Measurements from ENCODE around the gene LRPAP1. TPM values are rescaled to one million over a fixed set of nuclear protein-coding genes. Genes with fewer than 3 reads are reported as not detected.
A peak's percentile ranks its signal among the peaks of the same experiment; 100 is the strongest.

LRPAP1 gene
- total RNA-seq, 3 donors from 2014 or later, result 104 to 204 (median 111) TPM

GRCh38 chr4:3464911-3465697, 67.1 kb downstream of the LRPAP1 start:
- H3K27ac ChIP-seq, result no peak overlapping the region
- no peaks in the 10 kb centered on the region for H3K36me3 ChIP-seq
- peaks cover 0 to 25% of the 10 kb centered on the region in 2 donors for H3K27me3 ChIP-seq
- TF ChIP-seq POLR2A (IDR thresholded peaks at IDR 0.05), result no peak
- TF ChIP-seq, protein P1, sequence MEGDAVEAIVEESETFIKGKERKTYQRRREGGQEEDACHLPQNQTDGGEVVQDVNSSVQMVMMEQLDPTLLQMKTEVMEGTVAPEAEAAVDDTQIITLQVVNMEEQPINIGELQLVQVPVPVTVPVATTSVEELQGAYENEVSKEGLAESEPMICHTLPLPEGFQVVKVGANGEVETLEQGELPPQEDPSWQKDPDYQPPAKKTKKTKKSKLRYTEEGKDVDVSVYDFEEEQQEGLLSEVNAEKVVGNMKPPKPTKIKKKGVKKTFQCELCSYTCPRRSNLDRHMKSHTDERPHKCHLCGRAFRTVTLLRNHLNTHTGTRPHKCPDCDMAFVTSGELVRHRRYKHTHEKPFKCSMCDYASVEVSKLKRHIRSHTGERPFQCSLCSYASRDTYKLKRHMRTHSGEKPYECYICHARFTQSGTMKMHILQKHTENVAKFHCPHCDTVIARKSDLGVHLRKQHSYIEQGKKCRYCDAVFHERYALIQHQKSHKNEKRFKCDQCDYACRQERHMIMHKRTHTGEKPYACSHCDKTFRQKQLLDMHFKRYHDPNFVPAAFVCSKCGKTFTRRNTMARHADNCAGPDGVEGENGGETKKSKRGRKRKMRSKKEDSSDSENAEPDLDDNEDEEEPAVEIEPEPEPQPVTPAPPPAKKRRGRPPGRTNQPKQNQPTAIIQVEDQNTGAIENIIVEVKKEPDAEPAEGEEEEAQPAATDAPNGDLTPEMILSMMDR (IDR thresholded peaks at IDR 0.05), result no peak
- TF ChIP-seq POLR2AphosphoS5 (IDR thresholded peaks at IDR 0.05), result no peak
- H3K4me3 ChIP-seq, result no peak overlapping the region
- DNase-seq (ENCODE audit: low spot score in 2 of 2), result no peak
- peaks cover 5 to 6% of the 10 kb centered on the region in 2 donors for H3K4me1 ChIP-seq
- no peaks in the 10 kb centered on the region for H3K9me3 ChIP-seq
- intact Hi-C loops (cut with DNase I; ENCODE audit: low total_unique reads), result no loop called here

DNA sequence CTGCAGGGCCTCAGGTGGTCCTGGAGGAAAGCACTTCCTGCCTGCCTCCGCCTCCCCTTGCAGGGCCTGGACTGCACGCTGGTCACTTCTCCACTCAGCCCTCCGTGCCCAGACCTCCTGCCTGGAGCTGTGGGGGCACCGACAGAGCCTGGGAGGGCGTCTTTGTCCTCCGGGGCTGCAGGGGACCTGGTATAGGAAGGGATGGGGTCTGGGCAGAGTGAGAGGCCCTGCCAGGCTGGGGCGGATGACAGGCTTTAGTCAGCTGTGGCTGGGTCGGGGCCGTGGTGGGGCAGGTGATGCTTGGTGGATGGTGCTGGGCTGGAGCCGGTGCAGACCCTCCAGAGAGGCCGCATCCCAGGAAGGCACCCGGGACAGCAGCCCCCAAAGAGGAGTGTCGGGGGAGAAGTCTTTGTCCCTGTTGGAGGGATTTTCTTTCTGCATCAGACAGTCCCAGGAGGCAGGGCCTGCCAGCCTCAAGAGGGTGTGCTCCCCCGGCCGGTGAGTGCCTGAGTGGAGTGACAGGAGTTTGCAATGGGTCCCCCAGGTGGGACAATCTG, 67.8 kb downstream of the LRPAP1 start:
- no peaks in the 10 kb centered on the region for H3K9me3 ChIP-seq
- no peak overlapping the region for H3K27ac ChIP-seq
- intact Hi-C loops (cut with DNase I; ENCODE audit: low total_unique reads), result no loop called here
- H3K4me1 ChIP-seq, result peaks cover 5 to 6% of the 10 kb centered on the region in 2 donors
- TF ChIP-seq, protein P1 (IDR thresholded peaks at IDR 0.05), result no peak
- TF ChIP-seq POLR2AphosphoS5 (IDR thresholded peaks at IDR 0.05) (no peak), POLR2A (IDR thresholded peaks at IDR 0.05) (no peak)
- no peak for DNase-seq (ENCODE audit: low spot score in 2 of 2)
- H3K36me3 ChIP-seq, result no peaks in the 10 kb centered on the region
- peak overlapping the region in 1 of 3 donors; percentile 66 for H3K4me3 ChIP-seq
- H3K27me3 ChIP-seq, result peaks cover 0 to 25% of the 10 kb centered on the region in 2 donors

DNA sequence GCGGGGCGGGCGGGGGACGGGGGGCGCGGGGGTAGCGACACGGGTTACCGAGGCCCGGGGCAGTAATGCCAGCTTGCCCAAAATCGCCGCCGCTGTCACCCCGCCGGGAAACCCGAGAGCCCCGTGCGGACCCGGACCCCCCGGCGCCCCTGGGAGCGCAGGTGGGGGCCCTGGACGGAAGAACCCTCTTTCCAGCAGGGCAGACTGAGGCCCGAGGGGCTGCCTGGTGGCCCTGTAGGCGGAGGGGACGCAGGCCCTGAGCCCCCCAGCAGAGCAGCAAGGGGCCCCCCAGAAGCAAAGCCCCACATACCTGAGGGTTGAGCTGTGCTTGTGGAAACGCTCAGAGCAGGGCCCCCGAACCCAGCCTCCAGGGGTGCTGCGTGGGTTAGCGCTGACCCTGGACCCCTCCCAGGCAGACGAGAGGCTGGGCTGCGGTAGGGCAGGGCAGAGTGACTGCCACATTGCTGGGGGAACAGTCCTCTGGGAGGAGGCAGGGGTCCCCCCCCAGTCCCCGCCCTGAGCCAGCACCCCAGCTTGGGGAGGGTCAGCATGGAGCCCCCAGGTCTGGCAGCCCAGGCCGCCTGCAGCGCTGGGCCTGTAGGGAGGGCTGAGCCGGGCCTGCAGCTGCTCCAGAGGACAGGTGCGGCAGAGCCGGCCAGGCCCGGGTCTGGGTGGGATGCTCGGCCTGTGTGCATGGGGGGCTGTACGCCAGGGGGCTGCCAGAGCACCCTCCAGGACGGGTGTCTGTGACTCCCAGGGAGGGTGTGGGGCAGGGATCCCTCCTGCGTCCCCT, 68.5 kb downstream of the LRPAP1 start:
- TF ChIP-seq POLR2AphosphoS5 (IDR thresholded peaks at IDR 0.05) (no peak), POLR2A (IDR thresholded peaks at IDR 0.05) (no peak)
- TF ChIP-seq, protein P1 (IDR thresholded peaks at IDR 0.05), result no peak
- Histone ChIP-seq H3K4me3 (peak overlapping the region; percentile 39 to 66 (median 54)), H3K27me3 (peaks cover 0 to 25% of the 10 kb centered on the region in 2 donors), H3K36me3 (no peaks in the 10 kb centered on the region), H3K4me1 (peaks cover 5 to 6% of the 10 kb centered on the region in 2 donors), H3K27ac (no peak overlapping the region), H3K9me3 (no peaks in the 10 kb centered on the region)
- DNase-seq (ENCODE audit: low spot score in 2 of 2), result no peak
- intact Hi-C loops (cut with DNase I; ENCODE audit: low total_unique reads), result no loop called here

- H3K4me3 ChIP-seq, result peak within 1 kb of the TSS; percentile 39 to 66 (median 54)
- DNase-seq (ENCODE audit: low spot score in 2 of 2), result no peak
- TF ChIP-seq POLR2A (IDR thresholded peaks at IDR 0.05) (no peak), POLR2AphosphoS5 (IDR thresholded peaks at IDR 0.05) (no peak)
- TF ChIP-seq, protein P1 (IDR thresholded peaks at IDR 0.05), result no peak
- intact Hi-C loops (cut with DNase I; ENCODE audit: low total_unique reads), result no loop called here
- H3K36me3 ChIP-seq, result no peaks in the 10 kb centered on the region
- peak within 1 kb of the TSS; percentile 54 to 55 for H3K27ac ChIP-seq
- H3K27me3 ChIP-seq, result peaks cover 0 to 25% of the 10 kb centered on the region in 2 donors
- H3K4me1 ChIP-seq, result peaks cover 5 to 6% of the 10 kb centered on the region in 2 donors
- no peaks in the 10 kb centered on the region for H3K9me3 ChIP-seq
These were observed 69.3 kb downstream of the LRPAP1 start, which contains the start of gene DOK7 for GRCh38 chr4:3462790-3463415. Gene DOK7 (plus strand): TSS chr4:3463306. CDS start chr4:3463376, 70 bp downstream.
